Neural cell (in vitro differentiated cells): ENCODE data around the gene F5. TPM values are rescaled to one million over a fixed set of nuclear protein-coding genes. Genes with fewer than 3 reads are reported as not detected.

Experiments used
- H2AFZ ChIP-seq: fragments of 200-600, 300-800 bp; sonication (generic), shearing (Covaris generic); 2 replicates; pipeline ENCODE4 v1.6.0; 2014; ENCODE audit warnings: low read depth, mild to moderate bottlenecking, antibody characterized with exemption, low read length, moderate library complexity
- H3F3A ChIP-seq: fragments of 200-600 bp; shearing (Covaris generic); 2 replicates; pipeline ENCODE4 v1.6.1; 2016; ENCODE audit warnings: mild to moderate bottlenecking, moderate library complexity, mixed read lengths, antibody characterized with exemption, low read length; ENCODE audit not compliant: insufficient read depth, poor library complexity, severe bottlenecking
- H3K27ac ChIP-seq: fragments of 200-600, 300-800 bp; sonication (generic), shearing (Covaris generic); 2 replicates; pipeline ENCODE4 v1.5.1; 2014; ENCODE audit warnings: mild to moderate bottlenecking, low read length, moderate library complexity
- H3K27me3 ChIP-seq: fragments of 300-800, 200-600 bp; sonication (generic), shearing (Covaris generic); 2 replicates; pipeline ENCODE4 v1.6.0; 2014; ENCODE audit warnings: mild to moderate bottlenecking, low read depth, low read length, moderate library complexity; ENCODE audit not compliant: insufficient read depth
- H3K36me3 ChIP-seq: fragments of 300-800, 200-600 bp; sonication (generic), shearing (Covaris generic); 2 replicates; pipeline ENCODE4 v1.5.1; 2014; ENCODE audit warnings: mild to moderate bottlenecking, antibody characterized with exemption, low read length, moderate library complexity; ENCODE audit not compliant: insufficient read depth
- H3K4me2 ChIP-seq: fragments of 300-800, 200-600 bp; sonication (generic), shearing (Covaris generic); 2 replicates; pipeline ENCODE4 v1.6.0; 2014; ENCODE audit warnings: mild to moderate bottlenecking, low read length
- H3K4me3 ChIP-seq: fragments of 300-800, 200-600 bp; sonication (generic), shearing (Covaris generic); 2 replicates; pipeline ENCODE4 v1.5.1; 2014; ENCODE audit warnings: mild to moderate bottlenecking, low read length, moderate library complexity
- H3K79me2 ChIP-seq: fragments of 200-600 bp; shearing (Covaris generic); replicated peaks from 2 replicates; pipeline ENCODE4 v1.6.0; 2014; ENCODE audit warnings: mild to moderate bottlenecking, low read length, moderate library complexity; ENCODE audit not compliant: insufficient read depth
- H3K9ac ChIP-seq: fragments of 300-800, 200-600 bp; sonication (generic), shearing (Covaris generic); 2 replicates; pipeline ENCODE4 v1.6.1; 2016; ENCODE audit warnings: mild to moderate bottlenecking, low read length, mixed read lengths
- H3K9me2 ChIP-seq: fragments of 200-600 bp; shearing (Covaris generic); 2 replicates; pipeline ENCODE4 v1.6.1; 2016; ENCODE audit warnings: mild to moderate bottlenecking, low read length, mixed read lengths; ENCODE audit not compliant: insufficient read depth
- H3K9me3 ChIP-seq: fragments of 200-600, 300-800 bp; sonication (generic), shearing (Covaris generic); 2 replicates; pipeline ENCODE4 v1.6.1; 2016; ENCODE audit warnings: mild to moderate bottlenecking, mixed run types, low read length, moderate library complexity, mixed read lengths
- H4K20me1 ChIP-seq: fragments of 200-600 bp; shearing (Covaris generic); 2 replicates; pipeline ENCODE4 v1.6.1; 2016; ENCODE audit warnings: mild to moderate bottlenecking, mixed run types; ENCODE audit not compliant: insufficient read depth
- CTCF ChIP-seq: fragments of 450-650 bp; IDR thresholded peaks from 2 replicates; pipeline ENCODE4 v1.5.1; 2014; ENCODE audit warnings: antibody characterized with exemption, mild to moderate bottlenecking, moderate library complexity; ENCODE audit not compliant: poor library complexity, severe bottlenecking
- EP300 ChIP-seq: fragments of 450-650 bp; conservative IDR thresholded peaks from 2 replicates; pipeline ENCODE4 v1.6.1; 2014; ENCODE audit warnings: antibody characterized with exemption, mild to moderate bottlenecking, moderate library complexity; ENCODE audit not compliant: poor library complexity, severe bottlenecking
- EZH2 ChIP-seq: fragments of 200-600, 300-800 bp; shearing (Covaris generic), sonication (generic); IDR thresholded peaks from 2 replicates; pipeline ENCODE4 v1.6.1; 2014; ENCODE audit warnings: antibody characterized with exemption, low read length, borderline replicate concordance, mild to moderate bottlenecking; ENCODE audit not compliant: insufficient read depth, poor library complexity, severe bottlenecking
- MXI1 ChIP-seq: fragments of 450-650 bp; conservative IDR thresholded peaks from 2 replicates; pipeline ENCODE4 v1.6.1; 2014; ENCODE audit warnings: antibody characterized with exemption, mild to moderate bottlenecking; ENCODE audit not compliant: poor library complexity, severe bottlenecking
- POLR2AphosphoS5 ChIP-seq: IDR thresholded peaks from 2 replicates; pipeline ENCODE4 v1.6.1; 2012
- RAD21 ChIP-seq: fragments of 450-650 bp; conservative IDR thresholded peaks from 2 replicates; pipeline ENCODE4 v1.6.1; 2014; ENCODE audit warnings: antibody characterized with exemption, mild to moderate bottlenecking, moderate library complexity
- REST ChIP-seq: IDR thresholded peaks from 2 replicates; pipeline ENCODE4 v1.6.1; 2012; ENCODE audit warnings: borderline replicate concordance
- SMC3 ChIP-seq: fragments of 450-650 bp; conservative IDR thresholded peaks from 2 replicates; pipeline ENCODE4 v1.6.1; 2014; ENCODE audit warnings: antibody characterized with exemption, mild to moderate bottlenecking, moderate library complexity; ENCODE audit not compliant: poor library complexity
- TAF1 ChIP-seq: IDR thresholded peaks from 2 replicates; pipeline ENCODE4 v1.6.1; 2012; ENCODE audit warnings: low read depth
- polyA plus RNA-seq: library from polyadenylated mRNA; depleted of rRNA; stranded (reverse); fragments of >200 nt; gene quantifications from 2 replicates; pipeline ENCODE4 v1.2.3, GENCODE V29; 2014

F5 gene
- polyA plus RNA-seq, 1 donor from 2014 or later = not detected

DNA sequence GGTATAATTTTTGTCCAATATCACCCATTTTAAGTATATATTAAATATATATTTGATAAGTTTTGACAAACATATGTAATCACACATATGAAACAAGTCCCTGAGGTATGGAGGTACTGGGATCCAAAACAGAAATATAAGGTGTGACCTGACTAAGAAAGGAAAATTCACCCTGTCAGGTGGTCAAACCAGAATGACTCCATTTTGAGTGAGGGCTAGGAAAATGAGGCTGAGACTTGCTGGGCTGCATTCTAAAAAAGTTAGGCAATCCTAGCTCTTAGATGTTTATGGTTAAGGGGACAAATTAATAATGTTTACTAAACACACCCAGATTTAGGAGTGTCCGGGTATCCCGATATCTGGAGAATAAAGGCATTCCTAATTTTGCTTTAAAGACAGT is 89.0 kb downstream of the F5 start:
- no peak overlapping the region for H3K9ac ChIP-seq
- no peaks in the 10 kb centered on the region for H3K27me3 ChIP-seq
- H3K4me3 ChIP-seq = no peak overlapping the region
- H2AFZ ChIP-seq = no peak overlapping the region
- no peaks in the 10 kb centered on the region for H4K20me1 ChIP-seq
- no peaks in the 10 kb centered on the region for H3K79me2 ChIP-seq
- no peak overlapping the region for H3K4me2 ChIP-seq
- TF ChIP-seq RAD21 (no peak), POLR2AphosphoS5 (no peak), SMC3 (no peak), CTCF (no peak), EZH2 (no peak), MXI1 (no peak), TAF1 (no peak), EP300 (no peak), REST (no peak)
- no peaks in the 10 kb centered on the region for H3K36me3 ChIP-seq
- H3K9me2 ChIP-seq = no peaks in the 10 kb centered on the region
- no peak overlapping the region for H3K27ac ChIP-seq
- no peaks in the 10 kb centered on the region for H3F3A ChIP-seq
- no peaks in the 10 kb centered on the region for H3K9me3 ChIP-seq

DNA sequence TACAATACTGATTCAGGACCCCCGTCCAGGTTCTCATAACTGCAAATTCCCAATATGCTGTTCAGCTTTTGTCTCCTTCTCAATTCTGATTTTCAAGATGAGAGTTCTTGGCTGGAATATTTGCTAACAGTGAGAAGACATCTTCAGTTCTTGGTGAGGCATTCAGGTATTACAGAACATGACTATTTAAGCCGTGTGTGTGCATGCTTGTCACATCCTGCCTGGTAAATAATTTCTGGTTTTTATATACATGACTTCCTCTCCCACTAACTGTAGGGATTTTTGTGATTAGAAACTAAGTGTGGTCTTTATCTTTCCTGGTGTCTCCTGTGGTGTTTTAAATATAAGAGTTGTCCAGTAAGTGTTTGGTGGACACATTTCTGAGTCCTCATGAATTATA is 90.4 kb downstream of the F5 start:
- H2AFZ ChIP-seq = no peak overlapping the region
- no peaks in the 10 kb centered on the region for H3K79me2 ChIP-seq
- no peaks in the 10 kb centered on the region for H3K36me3 ChIP-seq
- H3K27ac ChIP-seq = no peak overlapping the region
- no peak overlapping the region for H3K9ac ChIP-seq
- H3F3A ChIP-seq = no peaks in the 10 kb centered on the region
- no peaks in the 10 kb centered on the region for H3K9me3 ChIP-seq
- H3K4me3 ChIP-seq = no peak overlapping the region
- no peak for TF ChIP-seq EP300
- no peak for TF ChIP-seq CTCF
- no peak for TF ChIP-seq REST
- TF ChIP-seq EZH2 = no peak
- no peak for TF ChIP-seq MXI1
- TF ChIP-seq TAF1 = no peak
- TF ChIP-seq SMC3 = no peak
- TF ChIP-seq POLR2AphosphoS5 = no peak
- TF ChIP-seq RAD21 = no peak
- H3K4me2 ChIP-seq = no peak overlapping the region
- H4K20me1 ChIP-seq = no peaks in the 10 kb centered on the region
- H3K27me3 ChIP-seq = no peaks in the 10 kb centered on the region
- no peaks in the 10 kb centered on the region for H3K9me2 ChIP-seq
